HG03095 (cell line): Measurements from ENCODE around the gene IZUMO4.

Experiments
- ATAC-seq: cut with Tn5 transposase; IDR thresholded peaks from one replicate; pipeline ENCODE4 v1.9.1; 2021; ENCODE audit warnings: moderate library complexity; ENCODE audit not compliant: unreplicated experiment

IZUMO4 gene

GRCh38 chr19:2058570-2059421 is 37.9 kb upstream of the IZUMO4 start:
- ATAC-seq: no peak

GRCh38 chr19:2059422-2060201 is 37.1 kb upstream of the IZUMO4 start:
- no peak for ATAC-seq

- ATAC-seq: peak; percentile 11
These were observed 35.7 kb upstream of the IZUMO4 start for GRCh38 chr19:2060884-2061494.

DNA sequence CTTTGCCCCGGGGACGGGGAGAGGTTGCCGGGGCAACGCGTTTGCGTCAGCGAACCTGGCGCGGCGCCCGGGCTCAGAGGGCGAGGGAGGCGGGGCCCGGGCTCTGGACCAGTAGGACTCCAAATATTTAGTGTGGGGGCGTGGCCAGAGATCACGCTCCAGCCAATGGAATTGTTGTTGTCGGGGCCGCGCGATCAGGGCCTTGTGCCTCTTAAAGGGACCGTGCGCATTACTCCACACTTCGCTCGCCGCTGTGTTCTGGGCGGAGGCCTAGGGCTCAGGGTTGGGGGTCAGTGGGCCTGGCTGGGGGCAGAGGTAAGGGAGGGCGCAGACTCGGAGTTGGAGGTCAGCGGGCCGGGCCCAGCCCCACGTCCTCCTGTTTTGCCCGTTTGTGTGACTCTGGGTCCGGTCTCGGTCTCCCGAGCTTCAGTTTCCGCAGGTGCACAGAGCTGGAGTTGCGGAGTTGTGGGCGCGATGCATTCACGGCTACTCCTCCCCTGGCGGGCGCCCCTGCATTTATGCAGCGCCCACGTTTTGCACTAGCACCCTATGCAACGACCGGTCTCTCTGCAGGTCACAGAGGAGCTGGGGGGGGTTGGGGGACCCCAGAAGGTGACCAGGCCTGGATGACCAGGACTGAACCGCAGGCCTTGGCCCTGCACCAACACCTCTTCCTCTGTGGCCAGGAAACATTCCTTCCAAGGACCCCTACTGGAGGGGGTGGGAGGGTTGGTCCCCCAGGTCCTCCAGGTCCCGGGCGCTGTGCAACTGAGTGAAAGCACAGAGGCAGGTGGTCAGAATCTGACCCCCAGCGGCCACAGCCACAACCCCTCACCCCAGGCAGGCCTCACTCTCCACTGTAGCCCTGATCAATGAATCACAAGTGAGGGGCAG is 35.0 kb upstream of the IZUMO4 start:
- ATAC-seq: peak; percentile 53

DNA sequence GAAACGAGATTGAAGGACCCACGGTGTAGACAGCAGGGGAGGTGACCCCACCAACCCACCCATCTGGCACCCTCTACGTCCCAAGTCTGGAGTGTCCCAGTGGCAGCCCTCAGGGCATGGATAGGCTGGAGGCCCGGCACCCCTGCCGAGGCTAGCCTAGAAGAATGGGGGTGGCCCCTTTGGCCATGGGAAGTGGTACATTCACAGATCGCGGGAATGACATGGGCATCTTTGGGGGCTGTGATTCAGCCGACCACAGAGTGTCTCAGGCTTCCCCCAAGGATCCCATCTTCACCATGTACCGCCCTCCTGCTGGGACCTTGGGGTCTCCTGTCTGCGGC is 34.4 kb upstream of the IZUMO4 start:
- no peak for ATAC-seq

DNA sequence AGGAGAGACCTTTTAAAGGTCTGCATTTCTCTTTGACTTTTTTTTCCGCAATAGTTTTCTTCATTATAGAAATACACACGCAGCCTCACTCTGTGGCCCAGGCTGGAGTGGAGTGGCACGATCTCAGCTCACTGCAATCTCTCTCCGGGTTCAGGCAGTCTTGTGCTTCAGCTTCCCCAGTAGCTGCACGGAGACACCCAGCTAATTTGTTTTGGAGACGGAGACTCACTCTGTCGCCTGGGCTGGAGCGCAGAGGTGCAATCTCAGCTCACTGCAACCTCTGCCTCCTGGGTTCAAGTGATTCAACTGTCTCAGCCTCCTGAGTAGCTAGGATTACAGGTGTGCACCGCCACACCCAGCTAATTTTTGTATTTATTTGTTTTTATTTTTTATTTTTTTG is 33.9 kb upstream of the IZUMO4 start:
- no peak for ATAC-seq

DNA sequence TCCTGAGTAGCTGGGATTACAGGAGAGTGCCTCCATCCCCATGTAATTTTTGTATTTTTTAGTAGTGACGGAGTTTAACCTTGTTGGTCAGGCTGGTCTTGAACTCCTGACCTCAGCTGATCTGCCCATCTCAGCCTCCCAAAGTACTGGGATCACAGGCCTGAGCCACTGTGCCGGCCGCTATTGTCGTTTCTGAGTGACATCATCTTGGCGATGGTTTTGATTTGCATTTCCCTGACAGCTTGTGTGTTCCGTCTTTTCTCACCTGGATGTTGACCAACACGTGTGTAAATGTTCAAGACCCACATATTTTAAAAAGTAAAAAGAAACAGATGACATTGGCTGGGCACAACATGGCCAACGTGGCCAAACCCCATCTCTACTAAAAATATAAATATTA is 32.9 kb upstream of the IZUMO4 start:
- no peak for ATAC-seq

DNA sequence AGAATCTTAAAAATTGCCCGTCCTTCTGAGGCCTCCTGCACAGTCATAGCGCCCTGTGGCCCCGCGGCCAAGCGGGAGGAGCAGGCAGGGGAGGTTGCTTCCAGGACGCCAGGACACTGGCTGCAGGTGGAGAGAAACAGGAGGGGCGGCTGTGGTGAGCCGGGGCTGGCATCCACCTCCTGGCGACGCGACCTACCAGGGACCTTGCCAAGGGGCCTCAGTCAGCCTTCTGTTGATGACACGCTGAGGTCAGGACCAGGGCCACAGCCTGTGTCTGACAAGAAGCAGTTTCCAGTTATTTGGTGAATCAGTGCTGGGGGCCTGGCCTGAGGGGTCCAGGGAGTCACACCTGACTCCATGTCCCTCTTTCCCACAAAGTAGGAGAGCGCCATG is 32.3 kb upstream of the IZUMO4 start:
- no peak for ATAC-seq

DNA sequence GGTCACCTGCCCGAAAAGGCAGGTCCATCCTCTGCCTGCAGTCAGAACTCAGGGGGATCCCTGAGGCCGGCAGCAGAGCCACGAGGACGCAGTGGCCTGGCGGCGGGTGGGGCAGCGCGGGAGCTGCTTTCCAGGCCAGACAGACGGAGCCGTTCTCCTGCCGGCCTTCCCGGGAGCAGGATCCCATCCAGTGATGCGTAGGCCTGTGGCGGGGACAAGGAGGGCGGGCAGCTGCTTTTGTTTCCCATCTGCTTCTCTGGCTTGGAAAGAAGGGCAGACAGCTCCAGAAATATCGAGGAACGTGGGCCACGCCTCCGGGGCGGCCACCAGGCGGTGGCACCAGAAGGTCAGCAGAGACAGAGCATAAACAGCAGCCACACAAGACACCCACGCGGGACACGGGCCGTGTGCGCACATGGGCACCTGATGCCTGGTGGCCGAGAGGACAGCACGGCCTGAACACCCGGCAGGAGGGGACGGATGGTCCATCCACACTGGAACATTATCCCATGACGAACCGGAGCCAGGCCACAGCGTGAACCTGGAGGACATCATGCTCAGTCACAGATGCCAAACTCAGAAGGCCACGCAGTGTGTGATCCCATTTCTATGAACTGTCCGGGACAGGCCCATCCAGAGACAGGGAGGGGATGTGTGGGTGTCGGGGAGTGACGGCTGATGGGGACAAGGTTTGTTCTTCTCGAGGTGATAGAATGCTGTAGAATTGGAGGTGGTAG is 31.8 kb upstream of the IZUMO4 start:
- no peak for ATAC-seq

DNA sequence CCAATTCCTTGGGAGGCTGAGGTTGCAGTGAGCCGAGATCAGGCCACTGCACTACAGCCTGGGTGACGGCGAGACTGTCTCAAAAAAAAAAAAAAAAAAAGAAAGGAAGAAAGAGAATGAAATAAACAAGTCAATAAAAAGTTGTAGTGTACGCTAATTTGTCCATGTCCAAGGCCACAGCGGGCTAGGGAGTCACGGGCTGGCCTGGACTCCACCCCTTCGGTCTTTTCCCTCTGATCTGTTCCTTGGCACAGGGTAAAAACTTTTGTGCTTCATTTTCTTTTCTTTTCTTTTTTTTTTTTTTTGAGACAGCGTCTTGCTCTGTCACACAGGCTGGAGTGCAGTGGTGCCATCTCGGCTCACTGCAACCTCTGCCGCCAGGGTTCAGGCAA is 26.3 kb upstream of the IZUMO4 start:
- ATAC-seq: no peak

DNA sequence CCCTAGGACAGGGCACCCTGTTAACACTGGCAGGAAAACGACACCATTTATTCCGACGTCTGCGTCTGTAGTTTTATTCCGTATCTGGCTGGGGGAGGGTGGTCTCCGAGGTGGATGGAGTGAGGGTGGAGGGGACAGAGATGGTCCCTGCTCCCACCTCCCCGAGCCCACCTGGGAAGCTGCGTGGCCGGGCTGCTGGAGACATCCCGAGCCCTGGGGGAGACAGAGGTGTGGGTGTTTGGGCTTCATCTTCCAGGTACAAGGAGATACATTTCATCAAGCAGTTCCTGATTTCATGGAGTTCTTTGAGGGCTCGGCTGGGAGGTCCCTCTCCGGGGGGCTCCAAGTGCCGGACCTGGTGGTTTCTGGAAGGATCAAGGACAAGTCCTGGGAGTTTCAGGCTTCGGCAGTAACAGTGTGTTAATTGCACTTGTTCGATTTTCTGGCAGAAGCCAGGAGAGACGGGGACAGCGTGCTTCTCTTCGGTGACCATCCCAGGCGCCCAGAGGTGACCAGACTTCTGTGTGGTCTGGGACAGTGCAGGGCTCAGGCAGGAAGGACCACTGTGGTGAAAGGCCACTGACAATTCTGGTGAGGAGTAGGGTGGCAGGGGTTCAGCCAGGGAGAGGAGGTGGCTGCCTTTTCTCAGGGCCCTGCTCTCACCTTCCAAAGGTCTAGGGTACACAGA is 25.6 kb upstream of the IZUMO4 start:
- no peak for ATAC-seq

DNA sequence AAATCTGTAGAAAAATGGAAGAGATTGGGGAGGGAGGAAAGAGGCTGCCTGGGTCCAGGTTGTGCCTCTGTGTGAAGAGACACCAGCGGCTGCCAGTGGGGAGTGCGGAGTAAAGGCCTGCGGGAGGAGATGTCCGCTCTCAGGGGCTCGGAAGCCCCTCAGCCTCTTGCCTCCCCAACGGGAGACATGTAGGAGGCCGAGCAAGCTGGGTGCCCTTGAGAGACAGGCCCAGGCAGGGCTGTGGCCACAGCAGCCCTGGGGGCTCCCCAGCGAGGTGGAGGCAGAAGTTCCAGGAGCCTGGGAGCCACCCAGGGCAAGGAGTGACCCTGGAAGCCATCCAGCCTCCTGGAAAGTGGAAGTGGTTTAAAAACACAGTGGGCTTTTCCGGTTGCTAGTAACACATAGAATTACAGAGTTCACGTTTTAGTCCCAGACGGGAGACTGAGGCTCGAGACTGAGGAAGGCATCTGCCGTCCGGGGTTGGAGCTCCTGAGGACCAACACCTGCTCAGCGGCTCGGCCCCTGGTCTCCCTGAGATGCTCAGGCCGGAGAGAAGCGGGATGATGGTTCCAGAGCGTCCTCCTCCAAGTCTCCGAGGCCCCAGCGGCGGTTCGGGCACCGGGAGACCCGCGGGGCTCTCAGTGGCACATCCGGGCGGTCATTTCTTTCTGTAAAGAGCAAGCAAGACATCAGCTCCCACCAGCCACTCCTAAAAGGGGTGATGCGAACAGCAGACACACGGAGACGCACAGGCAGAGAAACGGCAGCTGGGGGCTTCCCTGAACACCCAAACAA is 23.8 kb upstream of the IZUMO4 start:
- ATAC-seq: no peak

DNA sequence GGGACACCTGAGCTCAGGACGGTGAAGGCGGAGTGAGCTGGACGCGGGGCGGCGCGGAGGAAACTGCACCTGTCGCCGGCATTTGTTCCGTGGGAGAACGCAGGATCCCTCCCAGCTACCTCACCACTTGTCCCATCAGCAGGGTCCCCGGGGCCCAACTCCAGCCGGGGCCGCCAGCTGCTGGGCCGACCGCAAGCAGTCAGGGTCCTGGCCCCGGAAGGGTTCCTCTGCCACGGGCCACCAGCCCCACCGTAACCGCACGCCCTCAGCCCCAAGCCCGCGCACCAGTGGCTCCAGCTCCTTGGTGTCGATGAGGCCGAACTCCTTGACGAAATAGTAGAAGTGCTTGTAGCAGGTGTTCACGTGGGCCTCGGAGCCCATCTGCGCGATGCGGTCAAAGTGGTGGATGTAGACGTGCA is 20.2 kb upstream of the IZUMO4 start:
- ATAC-seq: no peak

- no peak for ATAC-seq
These were observed 19.3 kb upstream of the IZUMO4 start for GRCh38 chr19:2077398-2077797.

DNA sequence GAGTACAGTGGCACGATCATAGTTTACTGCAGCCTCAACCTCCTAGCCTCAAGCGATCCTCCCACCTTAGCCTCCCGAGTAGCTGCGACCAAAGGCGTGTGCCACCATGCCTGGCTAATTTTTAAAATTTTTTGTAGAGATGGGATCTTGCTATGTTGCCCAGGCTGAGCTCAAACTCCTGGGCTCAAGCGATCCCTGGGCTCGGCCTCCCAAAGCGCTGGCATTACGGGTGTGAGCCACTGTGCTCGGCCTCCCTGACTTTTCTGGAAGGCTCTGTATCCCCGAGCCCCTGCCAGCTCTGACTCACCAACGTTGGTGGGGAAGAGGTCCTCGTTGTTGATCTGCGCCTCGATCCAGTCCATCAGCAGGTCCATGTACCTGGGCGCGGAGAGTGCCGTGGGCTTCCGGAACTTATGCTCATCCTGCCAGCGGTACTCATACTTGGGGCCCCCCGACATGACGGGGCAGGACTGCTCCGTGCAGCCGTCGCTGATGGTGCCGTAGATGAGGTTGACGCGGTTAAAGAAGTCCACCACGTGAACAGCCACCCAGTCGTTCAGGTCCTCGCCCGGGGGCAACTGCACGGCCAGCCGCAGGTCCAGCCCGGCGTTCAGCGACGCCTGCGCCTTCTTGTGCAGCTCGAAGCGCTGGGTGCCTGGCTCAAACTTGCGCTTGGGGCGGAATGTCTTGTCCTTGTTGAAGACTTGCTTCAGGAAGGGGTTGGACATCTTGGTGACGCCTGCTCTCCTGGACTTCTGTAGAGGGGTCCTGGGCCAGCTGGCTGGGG is 18.7 kb upstream of the IZUMO4 start:
- ATAC-seq: no peak

DNA sequence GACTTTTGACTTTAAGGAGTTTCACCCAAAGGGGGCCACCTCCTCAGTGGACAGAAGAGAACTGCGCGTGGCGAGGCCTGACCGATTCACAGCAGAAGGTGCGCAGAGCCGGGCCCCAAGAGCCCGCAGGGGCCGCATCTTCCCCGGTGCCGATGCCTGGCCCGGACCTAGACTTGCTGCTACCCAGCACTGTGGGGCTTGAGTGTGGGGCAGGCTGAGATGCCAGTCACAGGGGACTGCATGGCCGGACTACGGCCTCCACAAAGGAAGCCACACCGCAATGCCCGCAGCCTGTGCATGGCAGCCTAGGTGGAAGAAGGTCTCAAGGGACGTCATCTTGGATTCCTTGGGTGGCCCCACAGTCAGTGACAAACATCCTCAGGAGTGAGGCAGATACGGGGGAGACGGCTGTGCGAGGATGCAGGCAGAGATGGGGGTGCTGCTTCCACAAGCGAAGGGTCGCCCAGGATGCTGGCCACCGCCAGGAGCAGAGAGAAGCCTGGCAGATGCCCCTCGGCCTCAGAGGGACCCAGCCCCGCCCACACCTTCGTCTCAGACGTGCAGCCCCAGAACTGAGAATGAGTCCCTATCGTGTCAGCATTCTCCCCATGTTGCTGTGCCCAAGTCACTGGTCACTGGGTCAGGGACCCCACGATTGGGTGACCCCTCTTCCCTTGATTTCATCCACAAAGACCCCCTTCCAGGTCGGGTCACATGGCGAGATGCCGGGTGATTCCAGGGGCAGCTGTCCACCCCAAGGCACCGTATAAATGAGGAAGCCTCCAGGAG is 17.4 kb upstream of the IZUMO4 start:
- ATAC-seq: no peak

DNA sequence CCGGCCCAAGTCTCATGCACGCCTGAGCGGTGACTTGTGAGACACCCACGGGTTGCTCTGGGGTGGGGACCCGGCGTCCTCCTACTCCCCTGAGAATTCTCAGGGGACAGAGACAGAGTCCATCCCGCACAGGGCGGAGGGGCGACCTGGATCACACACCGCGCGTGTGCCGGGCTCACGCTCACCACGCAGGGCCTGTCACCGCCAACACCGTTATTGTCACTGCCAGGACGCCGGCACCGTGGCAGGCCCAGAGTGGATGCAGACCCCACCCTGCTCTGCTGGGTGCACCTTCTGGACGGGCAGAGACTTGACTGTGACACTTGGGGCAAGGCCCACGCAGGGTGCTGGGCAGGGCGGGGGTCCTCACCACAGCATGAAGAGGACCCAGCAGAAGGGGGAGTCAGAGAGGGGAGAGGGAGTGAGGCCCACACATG is 16.8 kb upstream of the IZUMO4 start:
- no peak for ATAC-seq
